Gastroesophageal sphincter (tissue), 4 donors: ENCODE data around the gene FCER2. TPM values are rescaled to one million over a fixed set of nuclear protein-coding genes. Genes with fewer than 3 reads are reported as not detected.
"Not testable (repeated sequence)": the region's sequence is repeated elsewhere in the genome, so short reads cannot be mapped to it uniquely, and the experiment has no call there.

Experiments used
- ATAC-seq: fragments of 150-250 bp; one replicate; pipeline ENCODE4 v1.9.1; 2016; ENCODE audit warnings: mild to moderate bottlenecking, moderate library complexity
- H3K27ac ChIP-seq, 4 donors: fragments of 200-600 bp; sonication (generic) in 3 of 4; 1 replicate in 3 of 4; 2 replicates in 1 of 4; pipeline ENCODE4 v1.5.1; 2016 to 2019
- H3K27me3 ChIP-seq: fragments of 200-600 bp; sonication (generic); one replicate; pipeline ENCODE4 v1.5.1; 2019
- H3K36me3 ChIP-seq, 2 donors: fragments of 200-600 bp; sonication (generic); one replicate each; pipeline ENCODE4 v1.5.1; 2019; ENCODE audit warnings: control low read depth in 1 of 2
- H3K4me1 ChIP-seq, 3 donors: fragments of 200-600 bp; sonication (generic); 1 replicate in 2 of 3; 2 replicates in 1 of 3; pipeline ENCODE4 v1.5.1; 2016 to 2019; ENCODE audit warnings: control low read depth in 2 of 3
- H3K4me3 ChIP-seq, 2 donors: fragments of 200-600 bp; sonication (generic); one replicate each; pipeline ENCODE4 v1.5.1; 2019; ENCODE audit warnings: mild to moderate bottlenecking in 1 of 2, moderate library complexity in 1 of 2
- H3K9me3 ChIP-seq, 3 donors: fragments of 200-600 bp; sonication (generic); one replicate each; pipeline ENCODE4 v1.5.1; 2017 to 2019; ENCODE audit warnings: control low read depth in 2 of 3
- EP300 ChIP-seq: sonication (generic); formaldehyde crosslinking; IDR thresholded peaks from one replicate; pipeline ENCODE4 v1.6.1; 2017; ENCODE audit warnings: antibody characterized with exemption, mild to moderate bottlenecking
- POLR2A ChIP-seq, 2 donors: fragments of 450-650 bp; IDR thresholded peaks; one replicate each; pipeline ENCODE4 v1.6.1; 2017; ENCODE audit warnings: antibody characterized with exemption in 2 of 2, mild to moderate bottlenecking in 2 of 2, moderate library complexity in 1 of 2
- POLR2AphosphoS5 ChIP-seq: sonication (generic); formaldehyde crosslinking; IDR thresholded peaks from one replicate; pipeline ENCODE4 v1.6.1; 2017; ENCODE audit warnings: antibody characterized with exemption
- WGBS, 2 donors: methylation state at CpG; one replicate each; pipeline ENCODE4 v1.1.5; 2018; ENCODE audit warnings: low coverage in 1 of 2; 5-methylcytosine and 5-hydroxymethylcytosine counted together
- total RNA-seq, 4 donors: library from RNA; depleted of rRNA; stranded (reverse); fragments of >200 nt; gene quantifications; one replicate each; pipeline ENCODE4 v1.1.0, GENCODE V29; 2016
- TF ChIP-seq, protein P1 (sequence below), 4 experiments: fragments of 200-600 bp in 2 of 4; fragments of 450-650 bp in 2 of 4; sonication (generic) in 1 of 4; IDR thresholded peaks; one replicate each; pipeline ENCODE4 v1.5.1; 2017 to 2019; ENCODE audit warnings: antibody characterized with exemption in 4 of 4, mild to moderate bottlenecking in 2 of 4, moderate library complexity in 2 of 4

Gene FCER2, protein sequence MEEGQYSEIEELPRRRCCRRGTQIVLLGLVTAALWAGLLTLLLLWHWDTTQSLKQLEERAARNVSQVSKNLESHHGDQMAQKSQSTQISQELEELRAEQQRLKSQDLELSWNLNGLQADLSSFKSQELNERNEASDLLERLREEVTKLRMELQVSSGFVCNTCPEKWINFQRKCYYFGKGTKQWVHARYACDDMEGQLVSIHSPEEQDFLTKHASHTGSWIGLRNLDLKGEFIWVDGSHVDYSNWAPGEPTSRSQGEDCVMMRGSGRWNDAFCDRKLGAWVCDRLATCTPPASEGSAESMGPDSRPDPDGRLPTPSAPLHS
- 1 to 10 TPM in 1 of 4 donors, not detected in 3; 1.2 TPM for total RNA-seq

DNA sequence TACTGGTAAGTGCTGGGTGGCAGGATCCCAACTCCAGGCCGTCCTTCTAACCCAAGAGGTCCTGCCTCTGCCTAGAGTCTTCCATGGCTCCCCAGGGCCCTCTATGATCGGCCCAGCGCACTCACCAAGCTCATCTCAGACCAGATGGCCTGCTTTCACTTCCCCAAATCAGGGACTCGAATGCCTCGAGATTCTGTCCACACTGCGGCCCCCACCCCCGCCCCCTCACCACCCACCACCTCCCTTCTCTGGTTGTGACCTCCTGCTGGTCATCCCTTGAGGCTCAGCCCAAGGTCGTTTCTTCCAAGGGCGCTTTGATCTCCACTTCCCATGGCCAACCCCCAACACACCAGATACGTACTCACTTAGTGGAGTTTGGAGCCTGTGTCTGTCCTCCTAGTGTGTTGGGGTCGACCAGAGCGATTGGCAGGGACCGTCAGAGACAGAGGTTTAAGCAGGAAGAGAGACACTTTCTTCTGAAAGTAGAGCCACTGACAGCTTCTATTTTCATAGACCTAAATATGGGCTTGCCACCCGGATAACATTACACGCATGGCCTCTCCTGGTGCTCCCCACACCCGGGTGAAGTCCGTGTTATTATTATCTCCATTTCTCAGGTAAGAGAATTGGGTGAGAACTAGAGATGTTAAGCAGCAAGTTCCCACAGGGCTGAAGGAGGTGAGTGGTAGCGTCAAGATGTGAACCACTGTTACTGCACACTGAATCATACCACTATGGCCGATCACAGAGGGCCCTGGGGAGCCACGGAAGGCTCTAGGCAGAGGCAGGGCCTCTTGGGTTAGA is at the start of gene FCER2:
TSS of gene FCER2 (minus strand) at position 478 of the 804 bp plus-strand sequence. CDS start 2,371 bp downstream, outside the sequence.
- Histone ChIP-seq H3K9me3 (no peaks in the 10 kb centered on the region), H3K4me3 (no peak within 1 kb of the TSS), H3K36me3 (no peaks in the 10 kb centered on the region), H3K27me3 (peaks cover 85% of the 10 kb centered on the region), H3K4me1 (no peaks in the 10 kb centered on the region), H3K27ac (no peak within 1 kb of the TSS)
- no peak for ATAC-seq
- 52 to 53% methylated on average over 9 to 10 of the region's 20 CpGs for WGBS, 2 donors
- TF ChIP-seq POLR2A (IDR thresholded peaks at IDR 0.05) (no peak), POLR2AphosphoS5 (no peak)

DNA sequence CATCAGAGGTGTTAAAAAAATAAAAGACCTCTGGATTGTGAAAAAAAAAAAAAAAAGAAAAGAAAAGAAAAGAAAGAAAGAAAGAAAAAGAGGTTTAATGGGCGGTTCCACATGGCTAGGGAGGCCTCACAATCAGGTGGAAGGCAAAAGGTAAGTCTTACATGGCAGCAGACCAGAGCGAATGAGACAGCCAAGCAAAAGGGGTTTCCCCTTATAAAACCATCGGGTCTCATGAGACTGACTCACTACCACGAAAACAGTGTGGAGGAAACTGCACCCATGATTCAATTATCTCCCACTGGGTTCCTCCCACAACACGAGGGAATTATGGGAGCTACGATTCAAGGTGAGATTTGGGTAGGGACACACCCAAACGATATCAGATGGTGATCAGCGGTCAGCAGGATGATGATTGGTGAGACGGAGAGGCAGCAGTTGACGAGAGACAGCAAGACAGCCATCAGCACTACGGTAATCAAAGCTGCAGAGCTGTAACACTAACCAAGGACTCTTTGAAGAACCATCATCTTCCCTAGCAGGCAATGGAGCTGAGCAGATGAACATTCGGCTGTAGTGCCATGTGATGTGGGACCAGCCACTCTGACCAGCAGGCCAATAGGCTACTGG is 49.3 kb upstream of the FCER2 start:
- no peak for ATAC-seq
- Histone ChIP-seq H3K36me3 (no peaks in the 10 kb centered on the region), H3K27me3 (peaks cover 60% of the 10 kb centered on the region), H3K4me1 (no peaks in the 10 kb centered on the region), H3K4me3 (no peak overlapping the region), H3K9me3 (peaks cover 0 to 10% (median 0%) of the 10 kb centered on the region in 3 donors), H3K27ac (no peak overlapping the region)
- WGBS, 2 donors = 52 to 72% methylated on average over 10 to 11 of the region's 12 CpGs
- no peak for TF ChIP-seq POLR2AphosphoS5
- TF ChIP-seq, protein P1, sequence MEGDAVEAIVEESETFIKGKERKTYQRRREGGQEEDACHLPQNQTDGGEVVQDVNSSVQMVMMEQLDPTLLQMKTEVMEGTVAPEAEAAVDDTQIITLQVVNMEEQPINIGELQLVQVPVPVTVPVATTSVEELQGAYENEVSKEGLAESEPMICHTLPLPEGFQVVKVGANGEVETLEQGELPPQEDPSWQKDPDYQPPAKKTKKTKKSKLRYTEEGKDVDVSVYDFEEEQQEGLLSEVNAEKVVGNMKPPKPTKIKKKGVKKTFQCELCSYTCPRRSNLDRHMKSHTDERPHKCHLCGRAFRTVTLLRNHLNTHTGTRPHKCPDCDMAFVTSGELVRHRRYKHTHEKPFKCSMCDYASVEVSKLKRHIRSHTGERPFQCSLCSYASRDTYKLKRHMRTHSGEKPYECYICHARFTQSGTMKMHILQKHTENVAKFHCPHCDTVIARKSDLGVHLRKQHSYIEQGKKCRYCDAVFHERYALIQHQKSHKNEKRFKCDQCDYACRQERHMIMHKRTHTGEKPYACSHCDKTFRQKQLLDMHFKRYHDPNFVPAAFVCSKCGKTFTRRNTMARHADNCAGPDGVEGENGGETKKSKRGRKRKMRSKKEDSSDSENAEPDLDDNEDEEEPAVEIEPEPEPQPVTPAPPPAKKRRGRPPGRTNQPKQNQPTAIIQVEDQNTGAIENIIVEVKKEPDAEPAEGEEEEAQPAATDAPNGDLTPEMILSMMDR (IDR thresholded peaks at IDR 0.05) = no peak
- no peak for TF ChIP-seq POLR2A (IDR thresholded peaks at IDR 0.05)
- TF ChIP-seq EP300 = no peak

DNA sequence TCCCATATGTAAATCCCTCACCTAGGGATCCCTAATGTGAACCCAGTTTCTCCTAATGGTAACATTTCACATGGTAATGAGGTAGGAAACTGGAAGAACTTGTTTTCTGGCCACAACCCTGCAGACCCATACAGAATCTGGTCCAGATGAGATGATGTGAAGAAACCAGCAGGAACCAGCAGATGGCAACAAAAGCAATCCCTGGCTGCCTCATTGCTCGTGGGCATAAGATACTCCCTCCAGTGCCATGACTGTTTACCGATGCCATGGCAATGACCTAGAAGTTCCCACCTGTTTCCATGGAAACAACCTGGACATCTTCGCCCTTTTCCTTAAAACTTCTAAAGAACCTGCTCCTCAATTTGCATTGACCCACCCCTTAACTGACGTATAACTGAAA is 46.8 kb upstream of the FCER2 start:
- no peaks in the 10 kb centered on the region for H3K4me1 ChIP-seq
- no peak for TF ChIP-seq POLR2AphosphoS5
- WGBS, 2 donors = 24 to 27% methylated on average over 3 of the region's 4 CpGs
- no peaks in the 10 kb centered on the region for H3K36me3 ChIP-seq
- H3K27me3 ChIP-seq = peaks cover 64% of the 10 kb centered on the region
- no peak overlapping the region for H3K27ac ChIP-seq
- H3K4me3 ChIP-seq = no peak overlapping the region
- no peaks in the 10 kb centered on the region for H3K9me3 ChIP-seq
- no peak for ATAC-seq

DNA sequence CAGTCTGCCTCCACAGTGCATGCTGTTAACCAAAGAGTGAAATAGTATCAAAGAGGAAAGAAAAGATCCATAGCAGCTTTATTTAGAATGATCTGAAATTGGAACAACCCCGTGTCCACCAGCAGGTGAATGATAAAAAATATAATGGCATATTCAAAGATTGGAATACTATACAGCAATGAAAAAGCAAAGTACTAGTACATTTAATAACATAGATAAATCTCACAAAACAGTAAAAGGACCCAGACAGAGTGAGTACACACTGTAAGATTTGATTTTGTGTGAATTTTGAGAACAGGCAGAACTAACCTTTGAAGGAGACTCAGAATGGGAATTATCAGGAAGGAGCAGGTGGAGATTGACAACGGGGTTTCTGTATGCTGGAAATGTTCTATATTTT is 46.2 kb upstream of the FCER2 start:
- Histone ChIP-seq H3K36me3 (no peaks in the 10 kb centered on the region), H3K27ac (no peak overlapping the region), H3K9me3 (no peaks in the 10 kb centered on the region), H3K27me3 (peaks cover 69% of the 10 kb centered on the region), H3K4me3 (no peak overlapping the region), H3K4me1 (no peaks in the 10 kb centered on the region)
- no peak for ATAC-seq
- no peak for TF ChIP-seq POLR2A (IDR thresholded peaks at IDR 0.05)
- TF ChIP-seq EP300 = no peak
- TF ChIP-seq, protein P1 (IDR thresholded peaks at IDR 0.05) = no peak
- TF ChIP-seq POLR2AphosphoS5 = no peak
- 52 to 57% methylated on average over 2 of the region's 2 CpGs for WGBS, 2 donors

DNA sequence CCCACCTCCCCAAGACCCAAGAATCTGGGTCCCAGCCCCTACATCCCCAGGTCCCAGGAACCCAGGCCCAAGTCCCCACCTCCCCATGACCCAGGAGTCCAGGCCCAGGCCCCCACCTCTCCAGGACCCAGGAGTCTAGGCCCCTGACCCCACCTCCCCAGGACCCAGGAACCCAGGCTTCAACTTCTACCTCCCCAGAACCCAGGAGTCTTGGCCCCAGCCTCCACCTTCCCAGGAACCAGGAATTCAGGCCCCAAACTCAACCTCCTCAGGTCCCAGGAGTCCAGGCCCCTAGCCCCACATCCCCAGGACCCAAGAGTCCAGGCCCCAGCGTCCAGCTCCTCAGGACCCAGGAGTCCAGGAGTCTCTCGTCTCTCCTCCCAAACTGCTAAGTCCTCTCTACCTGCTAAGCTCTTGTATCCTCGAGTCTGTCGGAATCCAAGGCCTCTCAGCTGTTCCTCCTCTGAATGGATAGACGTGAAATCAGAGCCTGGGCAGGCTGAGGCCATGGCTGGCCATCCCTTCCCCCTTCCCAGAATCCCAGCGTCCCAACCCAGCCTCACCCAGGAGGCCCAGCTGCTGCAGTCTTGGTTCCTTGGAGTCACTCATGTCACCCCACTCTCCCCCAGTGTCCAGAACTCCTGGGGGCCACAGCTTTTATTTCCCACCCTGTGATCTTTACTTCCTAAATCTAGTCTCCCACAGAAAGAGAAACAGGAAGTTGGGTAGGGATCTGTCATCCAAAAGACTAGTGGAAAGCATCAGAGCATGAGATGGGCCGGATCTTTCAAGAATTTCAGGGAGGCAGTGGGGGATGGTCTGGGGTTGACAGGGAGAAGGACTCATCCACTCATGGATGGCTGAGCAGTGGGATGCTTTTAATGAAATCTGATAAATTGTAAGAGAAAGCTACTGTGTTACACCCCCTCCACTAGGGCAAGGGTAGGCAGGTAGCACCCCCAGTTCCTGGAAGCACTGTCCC is 45.3 kb upstream of the FCER2 start, which contains the start of gene CD209:
TSS of gene CD209 (minus strand) at position 632 of the 982 bp plus-strand sequence. CDS start at position 609, 23 bp downstream.
- Histone ChIP-seq H3K4me1 (no peaks in the 10 kb centered on the region), H3K27me3 (peaks cover 68% of the 10 kb centered on the region), H3K36me3 (no peaks in the 10 kb centered on the region), H3K27ac (no peak within 1 kb of the TSS), H3K9me3 (no peaks in the 10 kb centered on the region), H3K4me3 (peak within 1 kb of the TSS in 1 of 2 donors; percentile 18)
- ATAC-seq = peak; percentile 7
- 30 to 59% methylated on average over 1 to 3 of the region's 7 CpGs for WGBS, 2 donors
- TF ChIP-seq, protein P1 (IDR thresholded peaks at IDR 0.05) = no peak
- no peak for TF ChIP-seq POLR2AphosphoS5
- TF ChIP-seq EP300 = no peak
- no peak for TF ChIP-seq POLR2A (IDR thresholded peaks at IDR 0.05)

DNA sequence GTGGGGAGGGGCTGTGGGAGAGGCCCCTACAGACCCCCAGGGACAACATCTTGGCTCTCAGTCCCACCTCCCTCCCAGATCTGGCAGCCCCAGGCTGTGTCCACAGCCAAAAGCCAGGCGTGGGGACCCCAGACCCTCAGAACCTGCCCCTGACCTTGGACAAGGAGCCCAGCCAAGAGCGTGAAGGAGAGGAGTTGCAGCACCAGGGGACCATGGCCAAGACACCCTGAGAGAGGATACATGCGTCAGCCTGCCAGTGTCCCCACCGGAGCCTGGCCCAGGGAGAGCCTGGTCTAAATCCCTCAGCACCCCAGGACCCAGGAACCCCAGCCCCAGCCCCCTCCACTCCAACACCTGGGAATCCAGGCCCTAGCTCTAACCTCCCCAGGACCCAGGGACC is 44.4 kb upstream of the FCER2 start:
- ATAC-seq, H3K4me1 ChIP-seq, H3K27ac ChIP-seq, H3K9me3 ChIP-seq, H3K36me3 ChIP-seq: not testable (repeated sequence)
- WGBS, 2 donors = no CpG with 5 or more reads among the region's 4 CpGs
- Histone ChIP-seq H3K4me3 (peak overlapping the region in 1 of 2 donors; percentile 18), H3K27me3 (peaks cover 60% of the 10 kb centered on the region)
